Mucosa of stomach (tissue), 1 donor: ENCODE measurements around the gene C2orf81.
"Not testable (repeated sequence)": the region's sequence is repeated elsewhere in the genome, so short reads cannot be mapped to it uniquely, and the experiment has no call there.

Experiments used
- H3K27me3 ChIP-seq: one replicate; pipeline ENCODE4 v1.7.0; 2013; ENCODE audit warnings: mild to moderate bottlenecking, low read length; ENCODE audit not compliant: control insufficient read depth, insufficient read depth
- H3K36me3 ChIP-seq: one replicate; pipeline ENCODE4 v1.7.0; 2013; ENCODE audit warnings: low read length; ENCODE audit not compliant: control insufficient read depth, insufficient read depth
- H3K4me1 ChIP-seq: one replicate; pipeline ENCODE4 v1.7.0; 2013; ENCODE audit warnings: mild to moderate bottlenecking, low read length; ENCODE audit not compliant: control insufficient read depth, insufficient read depth
- H3K4me3 ChIP-seq: one replicate; pipeline ENCODE4 v1.7.0; 2013; ENCODE audit warnings: low read length
- H3K9ac ChIP-seq: one replicate; pipeline ENCODE4 v1.7.0; 2013; ENCODE audit warnings: mild to moderate bottlenecking, low read length, moderate library complexity
- H3K9me3 ChIP-seq: one replicate; pipeline ENCODE4 v1.7.0; 2013; ENCODE audit warnings: mild to moderate bottlenecking, low read length, moderate library complexity; ENCODE audit not compliant: control insufficient read depth
- donor health status: Pancreatic carcinoma.

The C2orf81 gene

DNA sequence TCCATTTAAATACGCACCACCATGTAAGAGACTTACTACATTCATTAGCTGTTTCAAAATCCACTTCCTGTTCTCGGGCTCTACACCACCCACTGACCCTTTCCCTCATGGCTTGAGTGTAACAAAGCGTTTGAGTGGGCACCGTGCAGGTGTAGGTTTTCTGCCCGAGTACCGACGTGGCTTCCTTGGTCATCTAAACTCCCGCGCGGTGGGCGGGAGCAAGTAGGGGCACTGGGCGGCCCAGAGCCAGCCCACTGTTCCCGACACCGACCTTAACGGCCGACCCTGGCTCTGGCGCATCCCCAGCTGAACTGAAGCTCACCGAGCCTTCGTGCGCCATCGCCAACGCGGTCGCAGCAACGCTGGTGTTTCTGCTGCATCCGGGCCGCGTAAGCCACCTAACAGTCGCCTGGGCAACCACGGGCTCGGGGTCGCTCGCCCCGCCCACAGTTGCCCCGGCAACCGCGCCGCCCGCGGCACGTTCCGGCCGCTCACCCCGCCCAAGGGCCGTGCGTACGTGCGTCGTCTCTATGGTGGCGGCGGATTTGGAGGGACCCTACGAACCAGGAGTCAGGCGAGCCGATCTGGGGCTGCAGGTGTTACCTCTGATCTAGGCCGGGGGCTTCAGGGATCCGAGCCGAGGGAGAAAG lies at the start of gene C2orf81, which contains the start of gene WDR54:
Gene C2orf81 (minus strand): TSS at position 399 of the 650 bp plus-strand sequence. CDS start 59 bp downstream, at position 340.
Gene WDR54 (plus strand): TSS at position 510 of the 650 bp plus-strand sequence. CDS start 424 bp downstream, outside the sequence.
- H3K27me3 ChIP-seq: no peaks in the 10 kb centered on the region
- peak within 1 kb of the TSS; percentile 80 for H3K9ac ChIP-seq
- peaks cover 13% of the 10 kb centered on the region for H3K4me1 ChIP-seq
- no peaks in the 10 kb centered on the region for H3K36me3 ChIP-seq
- H3K9me3 ChIP-seq: no peaks in the 10 kb centered on the region
- peak within 1 kb of the TSS; percentile 49 for H3K4me3 ChIP-seq

GRCh38 chr2:74470742-74471141 lies 49.3 kb upstream of the C2orf81 start:
- not testable (repeated sequence) for H3K9ac ChIP-seq, H3K9me3 ChIP-seq, H3K27me3 ChIP-seq, H3K4me3 ChIP-seq, H3K36me3 ChIP-seq
- H3K4me1 ChIP-seq: peaks cover 14% of the 10 kb centered on the region

DNA sequence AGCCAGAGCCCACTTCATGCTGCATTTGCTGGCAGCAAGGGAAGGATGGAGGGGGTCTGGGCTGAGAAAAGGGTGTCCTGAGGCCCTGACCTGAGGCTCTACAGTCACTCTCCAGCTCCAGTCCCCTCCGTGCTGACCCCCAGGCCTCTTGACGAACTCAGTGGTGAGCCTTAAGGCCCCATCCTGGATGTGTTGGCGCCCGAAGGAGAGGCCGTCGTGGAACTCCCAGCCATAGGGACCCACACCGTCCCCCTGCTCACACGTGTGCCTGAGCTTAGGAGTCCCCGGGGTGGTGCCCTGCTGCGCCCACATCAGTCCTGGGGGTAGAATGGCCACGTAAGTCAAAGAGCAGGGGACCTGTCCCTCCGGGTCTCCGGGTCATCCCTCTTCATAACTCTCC lies 43.0 kb upstream of the C2orf81 start:
- Histone ChIP-seq H3K4me3 (peak overlapping the region; percentile 87), H3K9me3 (no peaks in the 10 kb centered on the region), H3K9ac (peak overlapping the region; percentile 91)

GRCh38 chr2:74462786-74463105 lies 41.3 kb upstream of the C2orf81 start:
- no peaks in the 10 kb centered on the region for H3K36me3 ChIP-seq
- H3K27me3 ChIP-seq: no peaks in the 10 kb centered on the region
- peaks cover 24% of the 10 kb centered on the region for H3K4me1 ChIP-seq
- no peak overlapping the region for H3K4me3 ChIP-seq
- no peaks in the 10 kb centered on the region for H3K9me3 ChIP-seq
- peak overlapping the region; percentile 18 for H3K9ac ChIP-seq

More for the DNA sequence above, 43.0 kb upstream of the C2orf81 start:
- Histone ChIP-seq H3K4me1 (peaks cover 16% of the 10 kb centered on the region), H3K36me3 (no peaks in the 10 kb centered on the region), H3K27me3 (no peaks in the 10 kb centered on the region)

- no peak overlapping the region for H3K9ac ChIP-seq
- peaks cover 25% of the 10 kb centered on the region for H3K4me1 ChIP-seq
- no peaks in the 10 kb centered on the region for H3K27me3 ChIP-seq
- H3K9me3 ChIP-seq: no peaks in the 10 kb centered on the region
- H3K4me3 ChIP-seq: no peak overlapping the region
- H3K36me3 ChIP-seq: no peaks in the 10 kb centered on the region
These were observed 40.8 kb upstream of the C2orf81 start for GRCh38 chr2:74462054-74462785.

DNA sequence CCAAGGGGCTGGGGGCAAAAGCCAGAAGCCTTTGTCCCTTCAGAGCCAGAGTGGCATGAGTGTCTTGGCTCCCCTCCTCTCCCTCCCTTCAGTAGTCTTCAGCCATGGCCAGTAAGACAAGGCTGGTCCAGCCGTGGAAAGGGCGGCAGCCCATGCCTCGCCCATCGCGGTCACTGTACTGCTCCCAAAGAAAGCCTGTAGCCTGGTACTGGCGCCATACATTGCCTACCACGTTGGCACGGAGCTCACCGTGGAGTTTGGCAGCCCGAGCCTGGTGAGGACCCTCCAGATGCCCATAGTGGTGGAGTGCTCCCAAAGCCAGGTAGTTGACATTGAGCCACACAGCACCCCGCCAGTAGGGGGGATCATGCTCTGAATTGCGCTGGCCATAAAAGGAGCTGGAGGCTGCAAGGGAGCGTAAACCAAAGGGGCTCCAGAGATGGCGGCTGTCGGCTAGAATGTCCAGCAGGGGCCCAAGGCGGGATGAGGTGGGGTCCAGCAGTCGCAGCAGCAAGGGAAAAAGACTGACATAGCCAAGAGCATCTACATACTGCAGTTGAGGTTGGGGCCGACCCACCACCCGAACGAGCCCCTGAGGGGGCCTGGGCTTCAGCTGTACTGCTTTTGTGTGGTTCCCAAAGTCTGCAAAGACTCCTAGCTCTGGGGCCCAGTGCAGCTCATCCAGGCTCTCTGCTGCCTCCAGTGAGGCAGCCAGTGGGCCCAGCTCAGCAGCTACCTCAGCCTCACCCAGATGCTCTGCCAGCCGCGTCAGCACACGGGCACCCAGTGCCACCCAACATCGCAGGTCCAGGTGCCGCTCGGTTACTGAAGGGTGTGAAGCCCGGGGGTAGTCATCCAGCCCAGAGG lies 40.0 kb upstream of the C2orf81 start:
- Histone ChIP-seq H3K4me3 (no peak overlapping the region), H3K27me3 (no peaks in the 10 kb centered on the region), H3K9ac (no peak overlapping the region), H3K36me3 (no peaks in the 10 kb centered on the region), H3K4me1 (peaks cover 32% of the 10 kb centered on the region), H3K9me3 (no peaks in the 10 kb centered on the region)

DNA sequence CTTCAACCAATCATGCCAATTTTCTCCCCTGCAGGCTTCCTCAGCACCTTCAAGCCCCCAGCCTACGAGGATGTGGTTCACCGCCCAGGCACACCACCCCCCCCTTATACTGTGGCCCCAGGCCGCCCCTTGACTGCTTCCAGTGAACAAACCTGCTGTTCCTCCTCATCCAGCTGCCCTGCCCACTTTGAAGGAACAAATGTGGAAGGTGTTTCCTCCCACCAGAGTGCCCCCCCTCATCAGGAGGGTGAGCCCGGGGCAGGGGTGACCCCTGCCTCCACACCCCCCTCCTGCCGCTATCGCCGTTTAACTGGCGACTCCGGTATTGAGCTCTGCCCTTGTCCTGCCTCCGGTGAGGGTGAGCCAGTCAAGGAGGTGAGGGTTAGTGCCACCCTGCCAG lies 38.8 kb upstream of the C2orf81 start:
- H3K27me3 ChIP-seq, H3K4me3 ChIP-seq, H3K36me3 ChIP-seq, H3K9ac ChIP-seq, H3K9me3 ChIP-seq: not testable (repeated sequence)
- peaks cover 41% of the 10 kb centered on the region for H3K4me1 ChIP-seq

DNA sequence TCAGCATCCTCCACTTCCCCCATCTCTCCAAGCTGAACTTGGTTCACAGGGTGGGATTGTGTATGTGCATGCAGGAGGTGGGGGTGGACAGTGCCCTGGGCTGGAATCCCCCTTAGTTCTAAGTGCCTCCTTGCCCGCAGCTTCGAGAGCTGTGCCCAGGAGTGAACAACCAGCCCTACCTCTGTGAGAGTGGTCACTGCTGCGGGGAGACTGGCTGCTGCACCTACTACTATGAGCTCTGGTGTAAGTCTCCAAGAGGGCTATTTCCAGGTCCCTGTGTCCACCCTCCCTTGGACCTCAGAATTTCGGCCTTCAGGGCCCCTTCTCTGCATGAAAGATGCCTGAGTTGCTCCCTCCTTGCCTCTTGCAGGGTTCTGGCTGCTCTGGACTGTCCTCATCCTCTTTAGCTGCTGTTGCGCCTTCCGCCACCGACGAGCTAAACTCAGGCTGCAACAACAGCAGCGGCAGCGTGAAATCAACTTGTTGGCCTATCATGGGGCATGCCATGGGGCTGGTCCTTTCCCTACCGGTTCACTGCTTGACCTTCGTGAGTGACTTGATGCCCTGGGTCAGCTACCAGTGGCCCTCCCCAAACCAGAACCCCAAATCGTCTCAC lies 38.2 kb upstream of the C2orf81 start:
- not testable (repeated sequence) for H3K4me3 ChIP-seq, H3K9ac ChIP-seq

DNA sequence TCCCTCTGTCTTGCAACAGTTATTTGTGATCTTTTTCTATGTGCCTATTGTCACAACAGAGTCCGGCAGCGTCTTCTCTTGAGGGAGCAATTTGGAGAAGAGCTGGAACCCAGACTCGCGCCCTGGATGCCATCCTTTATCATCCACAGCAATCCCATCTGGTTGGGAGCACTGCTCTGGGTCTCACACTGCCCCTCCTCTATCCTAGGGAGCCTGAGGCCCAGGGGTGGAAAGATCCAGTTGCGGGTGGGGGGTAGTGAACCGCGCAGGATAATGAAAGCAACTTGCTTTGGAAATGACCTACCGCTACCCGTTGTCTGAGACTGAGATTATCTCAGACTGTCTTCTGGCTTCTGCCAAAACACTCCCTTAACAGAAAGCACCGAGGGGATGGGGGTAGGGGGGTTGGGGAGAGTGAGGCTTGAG lies 37.5 kb upstream of the C2orf81 start:
- Histone ChIP-seq H3K27me3 (no peaks in the 10 kb centered on the region), H3K9ac (peak overlapping the region; percentile 81), H3K36me3 (no peaks in the 10 kb centered on the region), H3K9me3 (no peaks in the 10 kb centered on the region), H3K4me1 (peaks cover 35% of the 10 kb centered on the region), H3K4me3 (peak overlapping the region; percentile 44)

More for the DNA sequence above, 38.2 kb upstream of the C2orf81 start:
- H3K27me3 ChIP-seq, H3K36me3 ChIP-seq, H3K9me3 ChIP-seq: not testable (repeated sequence)
- H3K4me1 ChIP-seq: peaks cover 41% of the 10 kb centered on the region

DNA sequence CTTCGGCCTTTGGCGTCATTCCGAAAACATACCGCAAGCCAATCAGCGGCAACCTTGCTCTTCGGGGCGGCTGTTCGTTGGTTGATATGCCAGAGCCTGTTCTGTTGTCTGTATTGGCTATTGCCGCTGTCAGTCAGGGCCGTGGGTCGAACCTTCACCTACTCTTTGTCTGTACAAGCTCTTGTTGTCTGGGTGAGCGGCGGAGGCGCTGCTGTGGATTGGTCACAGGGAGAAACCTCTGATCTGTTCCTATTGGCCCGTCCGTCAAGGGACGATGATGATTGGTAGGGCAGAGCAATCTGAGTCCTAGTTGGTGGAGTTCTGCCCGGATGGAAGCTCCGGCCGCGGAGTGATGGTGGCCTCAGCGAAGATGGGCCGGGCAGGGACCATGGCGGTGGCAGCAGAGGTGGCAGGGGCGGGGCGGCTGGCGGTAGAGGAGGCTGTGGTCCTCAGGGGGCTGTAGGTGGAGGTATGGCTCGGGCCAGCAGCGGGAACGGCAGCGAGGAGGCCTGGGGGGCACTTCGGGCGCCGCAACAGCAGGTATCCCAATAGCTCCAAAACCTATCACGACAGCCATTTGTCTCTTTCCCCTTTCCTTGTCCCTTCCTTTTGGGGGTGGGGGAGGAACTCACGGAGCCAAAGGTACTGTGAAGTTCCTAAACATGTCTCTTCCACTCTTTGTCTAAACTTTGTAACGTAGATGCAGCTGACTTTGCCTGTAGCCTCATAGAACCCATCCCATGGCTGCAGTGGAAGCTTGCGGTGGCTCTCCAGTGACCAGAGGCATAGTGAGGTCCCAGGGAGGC lies 36.9 kb upstream of the C2orf81 start, which contains the start of gene WBP1:
Gene WBP1 (plus strand): TSS at position 307 of the 806 bp plus-strand sequence. CDS start 165 bp downstream, at position 472.
- H3K4me3 ChIP-seq: peak within 1 kb of the TSS; percentile 86
- H3K4me1 ChIP-seq: peaks cover 34% of the 10 kb centered on the region
- H3K9ac ChIP-seq: peak within 1 kb of the TSS; percentile 92
- H3K9me3 ChIP-seq: no peaks in the 10 kb centered on the region
- no peaks in the 10 kb centered on the region for H3K36me3 ChIP-seq
- no peaks in the 10 kb centered on the region for H3K27me3 ChIP-seq

- peak overlapping the region; percentile 92 for H3K9ac ChIP-seq
- no peaks in the 10 kb centered on the region for H3K27me3 ChIP-seq
- no peaks in the 10 kb centered on the region for H3K9me3 ChIP-seq
- peak overlapping the region; percentile 86 for H3K4me3 ChIP-seq
- peaks cover 27% of the 10 kb centered on the region for H3K4me1 ChIP-seq
- H3K36me3 ChIP-seq: no peaks in the 10 kb centered on the region
These were observed 36.2 kb upstream of the C2orf81 start for GRCh38 chr2:74457549-74458131.
